ENCODE data around the gene MIER3. TPM values are rescaled to one million over a fixed set of nuclear protein-coding genes. Genes with fewer than 3 reads are reported as not detected.

Gene MIER3
- total RNA-seq, 1 donor from 2014 or later: 41.3 TPM

GRCh38 chr5:56898213-56898612, 53.7 kb downstream of the MIER3 start:
- Mint-ChIP-seq H3K4me1 (ENCODE audit: low read depth, unreplicated experiment) (no peaks in the 10 kb centered on the region), H3K9me3 (ENCODE audit: unreplicated experiment) (no peaks in the 10 kb centered on the region), H3K27me3 (ENCODE audit: unreplicated experiment) (no peaks in the 10 kb centered on the region), H3K36me3 (ENCODE audit: unreplicated experiment) (no peaks in the 10 kb centered on the region), H3K27ac (ENCODE audit: unreplicated experiment) (no peak overlapping the region), H3K4me3 (ENCODE audit: unreplicated experiment) (no peak overlapping the region)
- TF ChIP-seq CTCF (IDR thresholded peaks at IDR 0.05; ENCODE audit: partially characterized antibody, unreplicated experiment): no peak
- DNase-seq: no peak

- no peaks in the 10 kb centered on the region for H3K4me1 Mint-ChIP-seq (ENCODE audit: low read depth, unreplicated experiment)
- no peak overlapping the region for H3K27ac Mint-ChIP-seq (ENCODE audit: unreplicated experiment)
- no peak overlapping the region for H3K4me3 Mint-ChIP-seq (ENCODE audit: unreplicated experiment)
- H3K27me3 Mint-ChIP-seq (ENCODE audit: unreplicated experiment): no peaks in the 10 kb centered on the region
- H3K9me3 Mint-ChIP-seq (ENCODE audit: unreplicated experiment): no peaks in the 10 kb centered on the region
- no peak for DNase-seq
- no peaks in the 10 kb centered on the region for H3K36me3 Mint-ChIP-seq (ENCODE audit: unreplicated experiment)
- TF ChIP-seq CTCF (IDR thresholded peaks at IDR 0.05; ENCODE audit: partially characterized antibody, unreplicated experiment): no peak
Measured at GRCh38 chr5:56896763-56897162, 55.2 kb downstream of the MIER3 start.

GRCh38 chr5:56893251-56893951, 58.5 kb downstream of the MIER3 start:
- Mint-ChIP-seq H3K4me1 (ENCODE audit: low read depth, unreplicated experiment) (no peaks in the 10 kb centered on the region), H3K27ac (ENCODE audit: unreplicated experiment) (no peak overlapping the region), H3K36me3 (ENCODE audit: unreplicated experiment) (no peaks in the 10 kb centered on the region), H3K27me3 (ENCODE audit: unreplicated experiment) (no peaks in the 10 kb centered on the region), H3K4me3 (ENCODE audit: unreplicated experiment) (no peak overlapping the region), H3K9me3 (ENCODE audit: unreplicated experiment) (no peaks in the 10 kb centered on the region)
- TF ChIP-seq CTCF (IDR thresholded peaks at IDR 0.05; ENCODE audit: partially characterized antibody, unreplicated experiment): no peak
- DNase-seq: no peak

- TF ChIP-seq CTCF (IDR thresholded peaks at IDR 0.05; ENCODE audit: partially characterized antibody, unreplicated experiment): no peak
- H3K4me3 Mint-ChIP-seq (ENCODE audit: unreplicated experiment): no peak overlapping the region
- no peak for DNase-seq
- H3K9me3 Mint-ChIP-seq (ENCODE audit: unreplicated experiment): no peaks in the 10 kb centered on the region
- H3K4me1 Mint-ChIP-seq (ENCODE audit: low read depth, unreplicated experiment): peaks cover 8% of the 10 kb centered on the region
- peak overlapping the region; percentile 1 for H3K27ac Mint-ChIP-seq (ENCODE audit: unreplicated experiment)
- peaks cover 8% of the 10 kb centered on the region for H3K36me3 Mint-ChIP-seq (ENCODE audit: unreplicated experiment)
- H3K27me3 Mint-ChIP-seq (ENCODE audit: unreplicated experiment): peaks cover 2% of the 10 kb centered on the region
Measured at GRCh38 chr5:56881571-56881970, 70.4 kb downstream of the MIER3 start.

- Mint-ChIP-seq H3K4me3 (ENCODE audit: unreplicated experiment) (no peak overlapping the region), H3K36me3 (ENCODE audit: unreplicated experiment) (no peaks in the 10 kb centered on the region), H3K27ac (ENCODE audit: unreplicated experiment) (no peak overlapping the region), H3K27me3 (ENCODE audit: unreplicated experiment) (no peaks in the 10 kb centered on the region), H3K9me3 (ENCODE audit: unreplicated experiment) (no peaks in the 10 kb centered on the region), H3K4me1 (ENCODE audit: low read depth, unreplicated experiment) (no peaks in the 10 kb centered on the region)
- no peak for DNase-seq
- no peak for TF ChIP-seq CTCF (IDR thresholded peaks at IDR 0.05; ENCODE audit: partially characterized antibody, unreplicated experiment)
Measured at GRCh38 chr5:56876327-56876726, 75.6 kb downstream of the MIER3 start.
